Activated naive CD4-positive, alpha-beta T cell treated with anti-CD3 and anti-CD28 coated beads, Interleukin-2, amount 50 U/mL, for 72 hours (primary cell): ENCODE results near the gene SLC24A3. TPM values are rescaled to one million over a fixed set of nuclear protein-coding genes. Genes with fewer than 3 reads are reported as not detected.

ENCODE experiments used
- ATAC-seq, 2 donors: fragments of 150-1000 bp; cut with Tn5 transposase; 2 replicates each; pipeline ENCODE4 v1.10.0; 2021; ENCODE audit warnings: mild to moderate bottlenecking in 2 of 2, moderate library complexity in 2 of 2
- DNase-seq, 2 donors: peaks; one replicate each; pipeline ENCODE4 v3.0.0; 2021 to 2022; ENCODE audit warnings: low spot score in 2 of 2
- H3K27ac Mint-ChIP-seq, 2 donors: one replicate each; pipeline ENCODE4 v1.8.0; 2022; ENCODE audit warnings: mild to moderate bottlenecking in 2 of 2, mixed read lengths in 2 of 2
- H3K36me3 Mint-ChIP-seq, 2 donors: one replicate each; pipeline ENCODE4 v1.8.0; 2022; ENCODE audit warnings: mixed read lengths in 2 of 2
- H3K9me3 Mint-ChIP-seq, 2 donors: one replicate each; pipeline ENCODE4 v1.8.0; 2022; ENCODE audit warnings: mixed read lengths in 2 of 2
- total RNA-seq, 2 donors: library from RNA; stranded (reverse); gene quantifications; one replicate each; pipeline ENCODE4 v1.2.3, GENCODE V29; 2022

Gene SLC24A3
- total RNA-seq, 2 donors from 2014 or later, result not detected

- Mint-ChIP-seq H3K9me3 (peaks cover 9 to 12% of the 10 kb centered on the region in 2 donors), H3K27ac (no peak overlapping the region), H3K36me3 (no peaks in the 10 kb centered on the region)
- ATAC-seq, result no peak
- no peak for DNase-seq
Observed at GRCh38 chr20:19405958-19406357, 193.5 kb downstream of the SLC24A3 start.

GRCh38 chr20:19406381-19406780 is 193.9 kb downstream of the SLC24A3 start:
- Mint-ChIP-seq H3K27ac (no peak overlapping the region), H3K9me3 (peaks cover 9 to 12% of the 10 kb centered on the region in 2 donors), H3K36me3 (no peaks in the 10 kb centered on the region)
- ATAC-seq (no peak), DNase-seq (no peak)

GRCh38 chr20:19407196-19407595 is 194.8 kb downstream of the SLC24A3 start:
- DNase-seq, result no peak
- no peak for ATAC-seq
- H3K36me3 Mint-ChIP-seq, result no peaks in the 10 kb centered on the region
- no peak overlapping the region for H3K27ac Mint-ChIP-seq
- peaks cover 4 to 16% of the 10 kb centered on the region in 2 donors for H3K9me3 Mint-ChIP-seq

DNA sequence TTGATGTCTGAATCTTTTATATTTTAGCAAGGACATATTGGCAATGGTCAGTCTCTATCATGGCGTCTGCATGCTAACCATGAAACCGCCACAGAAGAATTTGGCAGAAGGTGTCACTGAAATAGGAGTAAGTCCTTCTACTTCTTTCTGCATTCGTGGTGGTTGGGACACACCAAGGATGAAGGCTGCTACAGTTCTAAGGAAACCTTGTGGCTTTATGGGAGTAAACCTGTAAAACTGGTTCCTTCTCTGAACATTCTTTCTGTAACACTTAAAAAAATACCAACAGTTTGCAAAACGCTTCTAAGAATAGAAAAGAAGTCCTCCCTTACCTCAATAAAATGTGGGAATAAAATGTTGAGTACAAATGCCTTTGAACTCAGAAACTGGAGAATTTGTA is 195.3 kb downstream of the SLC24A3 start:
- Mint-ChIP-seq H3K36me3 (no peaks in the 10 kb centered on the region), H3K27ac (no peak overlapping the region), H3K9me3 (peaks cover 4 to 18% of the 10 kb centered on the region in 2 donors)
- ATAC-seq (no peak), DNase-seq (no peak)

DNA sequence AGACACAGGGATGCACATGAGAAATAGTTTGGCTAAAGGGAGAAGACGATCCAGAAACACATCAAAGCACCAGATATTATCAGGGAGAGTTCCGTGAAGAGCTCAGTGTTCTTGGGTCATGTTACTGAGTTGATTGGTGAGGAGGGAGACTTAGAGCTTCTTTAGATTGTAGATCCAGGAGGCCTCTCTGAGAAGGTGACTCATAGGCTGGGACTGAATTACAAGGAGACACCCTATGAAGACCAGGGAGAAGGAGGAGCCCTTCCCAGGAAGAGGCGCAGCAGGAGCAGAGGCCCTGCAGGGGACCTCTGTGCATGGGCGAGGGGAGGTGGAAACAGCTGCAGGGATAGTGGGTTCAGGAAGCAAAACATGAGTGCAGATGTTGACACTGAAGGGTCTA is 196.5 kb downstream of the SLC24A3 start:
- Mint-ChIP-seq H3K9me3 (peaks cover 4 to 18% of the 10 kb centered on the region in 2 donors), H3K27ac (no peak overlapping the region), H3K36me3 (no peaks in the 10 kb centered on the region)
- DNase-seq (no peak), ATAC-seq (no peak)

GRCh38 chr20:19411811-19412210 is 199.4 kb downstream of the SLC24A3 start:
- DNase-seq (no peak), ATAC-seq (no peak)
- H3K27ac Mint-ChIP-seq, result no peak overlapping the region
- H3K36me3 Mint-ChIP-seq, result no peaks in the 10 kb centered on the region
- H3K9me3 Mint-ChIP-seq, result peaks cover 9 to 23% of the 10 kb centered on the region in 2 donors

DNA sequence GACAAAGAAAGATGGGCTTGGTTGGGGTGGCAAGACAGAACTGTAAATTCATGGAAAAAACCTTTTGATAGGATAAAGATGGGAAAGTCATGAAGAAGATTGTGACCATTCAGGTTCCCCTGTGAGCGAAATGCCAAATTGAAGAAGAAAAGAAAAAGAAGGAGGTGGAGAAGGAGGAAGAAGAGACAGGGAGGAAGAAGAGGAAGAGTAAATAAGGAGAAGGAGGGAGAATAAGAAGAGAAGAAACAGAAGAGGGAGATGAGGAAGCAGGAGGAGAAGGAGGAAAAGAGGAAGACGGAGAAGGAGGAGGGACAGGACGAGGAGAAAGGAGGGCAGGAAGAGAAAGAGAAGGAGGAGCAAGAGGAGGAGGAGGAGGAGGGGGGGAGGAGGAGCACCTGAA is 199.8 kb downstream of the SLC24A3 start:
- ATAC-seq (no peak), DNase-seq (no peak)
- Mint-ChIP-seq H3K27ac (no peak overlapping the region), H3K36me3 (no peaks in the 10 kb centered on the region), H3K9me3 (peaks cover 9 to 24% of the 10 kb centered on the region in 2 donors)

DNA sequence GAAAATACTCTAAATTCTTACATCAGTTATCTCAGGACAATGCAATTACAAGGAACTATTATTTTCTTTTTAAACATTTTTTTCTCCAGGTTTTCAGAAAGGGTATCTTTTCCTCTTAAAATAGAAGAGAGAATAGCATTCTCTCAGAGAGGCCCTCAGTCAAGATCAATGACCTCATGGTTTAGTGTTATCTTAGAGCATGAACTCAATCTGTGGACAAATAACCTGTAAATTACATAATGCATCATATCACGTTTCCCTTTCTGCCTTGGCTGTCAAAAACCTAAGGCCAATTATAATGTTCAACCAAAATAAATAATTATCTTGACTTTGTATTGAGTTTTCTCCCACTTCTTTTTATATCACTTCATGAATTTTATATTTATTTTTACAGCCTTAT is 202.2 kb downstream of the SLC24A3 start:
- H3K9me3 Mint-ChIP-seq, result peaks cover 5 to 16% of the 10 kb centered on the region in 2 donors
- DNase-seq (no peak), ATAC-seq (no peak)
- no peaks in the 10 kb centered on the region for H3K36me3 Mint-ChIP-seq
- no peak overlapping the region for H3K27ac Mint-ChIP-seq

DNA sequence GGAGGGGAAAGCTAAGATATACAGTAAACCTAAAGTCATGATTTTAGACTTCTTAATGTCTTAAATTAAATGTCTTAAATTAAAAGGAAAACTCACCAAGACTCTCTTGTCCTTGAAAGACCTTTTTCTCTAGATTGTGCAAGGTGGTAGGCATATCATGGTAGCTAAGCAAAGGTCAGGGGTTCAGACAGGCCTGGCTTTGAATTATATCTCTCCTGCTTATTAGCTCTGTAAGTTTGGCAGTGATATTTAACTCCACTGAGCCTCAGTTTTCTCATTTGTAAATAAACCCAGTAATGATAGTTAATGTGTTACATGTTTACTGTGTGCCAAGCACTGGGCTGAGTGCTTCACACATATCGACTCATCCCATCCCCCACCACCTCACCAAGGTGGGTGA is 203.3 kb downstream of the SLC24A3 start:
- Mint-ChIP-seq H3K27ac (no peak overlapping the region), H3K36me3 (no peaks in the 10 kb centered on the region), H3K9me3 (peaks cover 5 to 12% of the 10 kb centered on the region in 2 donors)
- no peak for DNase-seq
- ATAC-seq, result no peak

DNA sequence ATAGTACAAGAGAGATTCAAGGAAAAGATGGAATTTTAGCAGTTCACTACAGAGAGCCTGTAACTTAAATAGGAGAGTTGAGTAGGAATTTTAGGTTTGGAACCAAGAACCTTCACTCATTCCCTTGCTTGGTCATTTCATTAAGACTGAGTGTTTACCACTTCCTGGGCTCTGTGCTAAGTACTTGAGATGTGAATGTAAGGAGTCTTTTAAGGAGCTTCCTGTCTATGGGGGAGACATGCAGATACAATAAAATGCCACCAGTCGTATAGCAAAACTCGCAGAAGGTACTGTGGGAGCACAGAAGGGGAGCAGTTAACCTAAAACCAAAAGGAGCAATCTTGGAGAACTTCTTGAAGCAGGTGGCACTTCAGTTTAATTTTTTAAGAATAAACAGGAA is 204.2 kb downstream of the SLC24A3 start:
- peaks cover 8 to 17% of the 10 kb centered on the region in 2 donors for H3K9me3 Mint-ChIP-seq

DNA sequence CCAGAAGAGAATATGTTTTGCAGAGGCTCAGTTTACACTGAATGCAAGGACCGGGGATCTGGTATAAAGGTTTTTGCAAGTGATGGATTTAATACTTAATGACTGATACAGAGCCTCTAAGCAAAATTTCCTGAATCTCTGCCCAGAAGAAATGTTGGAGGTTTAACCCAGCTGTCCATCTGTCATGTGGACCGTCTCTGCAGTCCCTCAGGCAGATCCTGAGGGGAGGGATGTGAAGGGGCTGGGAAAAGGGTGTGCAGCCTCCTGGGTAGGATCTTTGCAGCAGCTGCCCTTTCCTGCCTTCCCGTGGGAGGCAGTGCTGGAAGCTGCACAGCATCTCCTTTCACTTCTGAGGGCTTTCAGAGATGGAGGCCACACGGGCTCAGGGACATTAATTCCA is 207.0 kb downstream of the SLC24A3 start:
- ATAC-seq (no peak), DNase-seq (no peak)
- H3K27ac Mint-ChIP-seq, result no peak overlapping the region
- H3K36me3 Mint-ChIP-seq, result no peaks in the 10 kb centered on the region
- peaks cover 8 to 11% of the 10 kb centered on the region in 2 donors for H3K9me3 Mint-ChIP-seq

More for the DNA sequence above, 204.2 kb downstream of the SLC24A3 start:
- no peak overlapping the region for H3K27ac Mint-ChIP-seq
- DNase-seq, result no peak
- H3K36me3 Mint-ChIP-seq, result no peaks in the 10 kb centered on the region
- no peak for ATAC-seq

GRCh38 chr20:19423097-19423899 is 210.9 kb downstream of the SLC24A3 start:
- DNase-seq (no peak), ATAC-seq (no peak)
- Mint-ChIP-seq H3K36me3 (no peaks in the 10 kb centered on the region), H3K27ac (no peak overlapping the region), H3K9me3 (peaks cover 4 to 11% of the 10 kb centered on the region in 2 donors)

GRCh38 chr20:19423900-19424620 is 211.6 kb downstream of the SLC24A3 start:
- Mint-ChIP-seq H3K36me3 (no peaks in the 10 kb centered on the region), H3K9me3 (peaks cover 4 to 11% of the 10 kb centered on the region in 2 donors), H3K27ac (no peak overlapping the region)
- no peak for DNase-seq
- ATAC-seq, result no peak

DNA sequence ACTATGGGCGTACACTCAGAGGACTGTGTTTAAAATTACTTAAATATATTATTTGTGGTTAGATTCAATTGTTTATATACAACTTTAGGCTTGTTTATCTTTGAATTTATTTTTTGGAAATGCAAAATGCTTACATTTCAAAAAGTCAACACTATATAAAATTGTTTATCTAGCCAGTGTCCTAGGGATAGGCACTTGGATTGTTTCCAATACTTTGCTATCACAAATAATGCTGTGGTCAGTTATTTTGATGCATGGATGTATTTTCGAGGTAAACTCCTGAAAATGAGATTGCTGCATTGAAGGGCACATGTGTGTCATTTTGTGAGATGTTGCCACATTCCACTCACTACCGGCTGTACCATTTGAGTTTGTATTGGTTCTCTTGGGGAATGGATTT is 213.9 kb downstream of the SLC24A3 start:
- peaks cover 1 to 8% of the 10 kb centered on the region in 2 donors for H3K9me3 Mint-ChIP-seq

GRCh38 chr20:19427480-19427879 is 215.0 kb downstream of the SLC24A3 start:
- DNase-seq (no peak), ATAC-seq (no peak)
- Mint-ChIP-seq H3K9me3 (peaks cover 0 to 6% of the 10 kb centered on the region in 2 donors), H3K36me3 (no peaks in the 10 kb centered on the region), H3K27ac (no peak overlapping the region)

More for the DNA sequence above, 213.9 kb downstream of the SLC24A3 start:
- DNase-seq (no peak), ATAC-seq (no peak)
- Mint-ChIP-seq H3K36me3 (no peaks in the 10 kb centered on the region), H3K27ac (no peak overlapping the region)

DNA sequence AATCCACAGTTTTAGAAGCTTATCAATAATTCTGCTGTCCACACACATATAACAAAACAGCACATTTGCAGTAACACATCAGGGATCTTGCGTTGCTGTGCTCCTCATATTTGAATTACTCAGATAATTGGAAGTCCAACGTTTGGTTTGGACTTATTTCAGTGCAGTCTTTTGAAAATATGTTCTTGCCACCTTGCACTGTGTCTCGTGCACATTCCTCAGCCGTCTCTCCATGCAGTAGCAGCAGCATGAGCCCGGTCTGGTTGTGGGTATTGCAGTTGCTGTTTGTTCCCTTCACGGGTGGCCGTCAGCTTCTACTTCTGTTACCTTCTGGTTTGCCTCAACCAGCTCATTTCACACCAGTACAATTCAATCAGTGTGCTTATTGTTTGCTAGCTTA is 215.5 kb downstream of the SLC24A3 start:
- DNase-seq, result no peak
- no peak overlapping the region for H3K27ac Mint-ChIP-seq
- ATAC-seq, result no peak
- peaks cover 0 to 6% of the 10 kb centered on the region in 2 donors for H3K9me3 Mint-ChIP-seq
- H3K36me3 Mint-ChIP-seq, result no peaks in the 10 kb centered on the region

DNA sequence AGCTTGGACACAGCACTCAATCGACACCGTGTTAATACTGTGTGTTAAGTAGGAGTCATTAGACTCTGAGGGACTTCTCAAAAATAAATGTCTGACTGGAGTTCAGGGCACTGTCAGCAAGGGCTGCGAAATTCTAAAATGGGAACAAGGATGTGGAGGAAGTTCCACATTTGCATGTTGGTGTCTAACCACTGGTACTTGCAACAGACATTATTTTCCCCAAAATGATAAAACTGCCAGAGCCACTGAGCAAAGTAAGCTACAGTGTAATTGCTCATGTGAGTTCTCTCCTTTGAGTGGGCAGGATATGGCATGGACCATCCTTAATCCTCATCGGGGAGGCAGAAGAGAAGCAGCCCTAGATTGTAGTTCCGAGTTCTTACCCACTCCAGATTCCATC is 215.9 kb downstream of the SLC24A3 start:
- no peak overlapping the region for H3K27ac Mint-ChIP-seq
- no peak for DNase-seq
- no peak for ATAC-seq
- peaks cover 0 to 6% of the 10 kb centered on the region in 2 donors for H3K9me3 Mint-ChIP-seq
- H3K36me3 Mint-ChIP-seq, result no peaks in the 10 kb centered on the region
